HCT116 (cell line): ENCODE measurements around the gene SLC44A5. TPM values are rescaled to one million over a fixed set of nuclear protein-coding genes. Genes with fewer than 3 reads are reported as not detected.

ENCODE experiments used
- ATAC-seq: fragments of 200-7000 bp; cut with Tn5 transposase; 2 replicates; pipeline ENCODE4 v1.9.1; 2020; ENCODE audit warnings: mild to moderate bottlenecking, moderate library complexity
- BruUV-seq: library from RNA; stranded (reverse); fragments of 400-500 nt; replicated peaks from 2 replicates; lab custom pipeline; 2021; lab: Mats Ljungman, UMichigan
- CTCF ChIA-PET: fragments of 300-600 bp; sonication (Branson Sonifier 250); formaldehyde crosslinking; loops from one replicate; lab custom pipeline; 2021; ENCODE audit warnings: antibody characterized with exemption; lab: Charles Lee
- POLR2A ChIA-PET: fragments of 300-600, 350-600 bp; sonication (Branson Sonifier 250); formaldehyde crosslinking; loops from one replicate; lab custom pipeline; 2021; ENCODE audit warnings: antibody characterized with exemption; lab: Charles Lee
- RAD21 ChIA-PET, 2 experiments: fragments of 300-600 bp; sonication (Branson Sonifier 250); formaldehyde crosslinking; loops; one replicate each; lab custom pipeline; 2023; ENCODE audit warnings: low total read pairs in 2 of 2; ENCODE audit not compliant: uncharacterized antibody in 2 of 2, unreplicated experiment in 2 of 2, low non-redundant PET in 1 of 2; lab: Charles Lee
- DNase-seq: peaks from one replicate; pipeline ENCODE4 v3.0.0-alpha.2; 2010; ENCODE audit warnings: low read depth, low spot score
- H2AFZ ChIP-seq: fragments of 200-600 bp; shearing (Covaris generic), sonication (generic); 2 replicates; pipeline ENCODE4 v1.6.1; 2017; ENCODE audit warnings: low read depth, mixed run types, mixed read lengths, antibody characterized with exemption, low read length; ENCODE audit not compliant: poor library complexity, severe bottlenecking
- H3K27ac ChIP-seq: 2 replicates; pipeline ENCODE4 v1.5.1; 2012; ENCODE audit warnings: low read depth, low read length
- H3K27me3 ChIP-seq: fragments of 200-600 bp; sonication (generic); 2 replicates; pipeline ENCODE4 v1.6.1; 2016; ENCODE audit warnings: mixed run types, low read length, mixed read lengths; ENCODE audit not compliant: insufficient read depth
- H3K36me3 ChIP-seq, 2 experiments: fragments of 200-500 bp in 1 of 2; fragments of 200-600 bp in 1 of 2; sonication (Bioruptor generic) in 1 of 2; sonication (generic) in 1 of 2; 2 replicates each; pipeline versions ENCODE4 v1.5.1 to v1.6.1; 2014 to 2016; ENCODE audit warnings: low read length in 2 of 2, inconsistent platforms in 1 of 2, mixed read lengths in 1 of 2, mixed run types in 1 of 2; ENCODE audit not compliant: insufficient read depth in 2 of 2, control insufficient read depth in 1 of 2
- H3K4me1 ChIP-seq, 2 experiments: fragments of 200-600 bp in 1 of 2; sonication (generic) in 1 of 2; 2 replicates each; pipeline versions ENCODE4 v1.5.1 to v1.6.1; 2012 to 2017; ENCODE audit warnings: low read length in 2 of 2, inconsistent platforms in 1 of 2, mild to moderate bottlenecking in 1 of 2, mixed read lengths in 1 of 2, mixed run types in 1 of 2, moderate library complexity in 1 of 2; ENCODE audit not compliant: insufficient read depth in 2 of 2, control insufficient read depth in 1 of 2
- H3K4me2 ChIP-seq: fragments of 200-600 bp; sonication (generic); 2 replicates; pipeline ENCODE4 v1.6.1; 2017; ENCODE audit warnings: mixed run types, low read length, mixed read lengths
- H3K4me3 ChIP-seq, 2 experiments: fragments of 200-600 bp in 1 of 2; sonication (generic) in 1 of 2; replicated peaks in 1 of 2; 2 replicates each; pipeline ENCODE4 v1.5.1; 2011 to 2016; ENCODE audit warnings: low read length in 2 of 2, control low read depth in 1 of 2, low read depth in 1 of 2, mild to moderate bottlenecking in 1 of 2, mixed read lengths in 1 of 2, mixed run types in 1 of 2
- H3K79me2 ChIP-seq: fragments of 200-600 bp; sonication (generic); 2 replicates; pipeline ENCODE4 v1.6.1; 2017; ENCODE audit warnings: mild to moderate bottlenecking, mixed run types, low read length, moderate library complexity, mixed read lengths; ENCODE audit not compliant: insufficient read depth
- H3K9ac ChIP-seq: fragments of 200-600 bp; sonication (generic); 2 replicates; pipeline ENCODE4 v1.6.1; 2016; ENCODE audit warnings: low read length, mixed read lengths
- H3K9me2 ChIP-seq: fragments of 200-600 bp; sonication (generic), shearing (Covaris generic); 2 replicates; pipeline ENCODE4 v1.6.1; 2017; ENCODE audit warnings: mixed run types, mild to moderate bottlenecking, moderate library complexity; ENCODE audit not compliant: insufficient read depth
- H3K9me3 ChIP-seq, 2 experiments: fragments of 200-500 bp in 1 of 2; fragments of 200-600 bp in 1 of 2; sonication (Bioruptor generic) in 1 of 2; sonication (generic) in 1 of 2; 2 replicates each; pipeline ENCODE4 v1.6.1; 2014 to 2017; ENCODE audit warnings: low read length in 2 of 2, mixed read lengths in 2 of 2, inconsistent platforms in 1 of 2, low read depth in 1 of 2, mild to moderate bottlenecking in 1 of 2, mixed run types in 1 of 2, moderate library complexity in 1 of 2; ENCODE audit not compliant: control insufficient read depth in 1 of 2, insufficient read depth in 1 of 2
- H4K20me1 ChIP-seq: fragments of 200-600 bp; sonication (generic), shearing (Covaris generic); 2 replicates; pipeline ENCODE4 v1.6.1; 2017; ENCODE audit warnings: mixed run types, mild to moderate bottlenecking, moderate library complexity; ENCODE audit not compliant: insufficient read depth
- CEBPB ChIP-seq: IDR thresholded peaks from 2 replicates; pipeline ENCODE4 v1.6.1; 2012; ENCODE audit warnings: low read depth
- EZH2 ChIP-seq: fragments of 200-600 bp; sonication (generic); IDR thresholded peaks from 2 replicates; pipeline ENCODE4 v1.6.1; 2017; ENCODE audit warnings: antibody characterized with exemption, mixed run types
- FOSL1 ChIP-seq: IDR thresholded peaks from 2 replicates; pipeline ENCODE4 v1.6.1; 2012; ENCODE audit warnings: low read depth
- JUND ChIP-seq: IDR thresholded peaks from 2 replicates; pipeline ENCODE4 v1.6.1; 2012
- POLR2AphosphoS5 ChIP-seq: IDR thresholded peaks from 2 replicates; pipeline ENCODE4 v1.6.1; 2011; ENCODE audit warnings: mild to moderate bottlenecking, low read depth, low read length, moderate library complexity
- REST ChIP-seq: IDR thresholded peaks from 2 replicates; pipeline ENCODE4 v1.6.1; 2012; ENCODE audit warnings: low read depth
- SIN3A ChIP-seq: IDR thresholded peaks from 2 replicates; pipeline ENCODE4 v1.6.1; 2012; ENCODE audit warnings: low read depth
- SP1 ChIP-seq: IDR thresholded peaks from 2 replicates; pipeline ENCODE4 v1.6.1; 2012; ENCODE audit warnings: low read depth
- SRF ChIP-seq: IDR thresholded peaks from 2 replicates; pipeline ENCODE4 v1.6.1; 2012; ENCODE audit warnings: low read depth
- YY1 ChIP-seq: IDR thresholded peaks from 2 replicates; pipeline ENCODE4 v1.6.1; 2011; ENCODE audit warnings: low read length, low read depth, moderate library complexity, mild to moderate bottlenecking; ENCODE audit not compliant: insufficient replicate concordance; ENCODE audit errors: extremely low read depth
- ZBTB33 ChIP-seq: IDR thresholded peaks from 2 replicates; pipeline ENCODE4 v1.6.1; 2011; ENCODE audit warnings: mild to moderate bottlenecking, low read length, moderate library complexity; ENCODE audit not compliant: insufficient replicate concordance; ENCODE audit errors: extremely low read depth
- ZFX ChIP-seq: fragments of 450-650 bp; IDR thresholded peaks from 2 replicates; pipeline ENCODE4 v1.6.1; 2017
- intact Hi-C: fragments of 100-400 bp; cut with micrococcal nuclease; formaldehyde crosslinking; loops from 2 replicates; pipeline ENCODE4 v1.10.0; 2022
- total RNA-seq: library from RNA; stranded (reverse); gene quantifications from one replicate; pipeline ENCODE4 v1.2.1, GENCODE V29; 2021; ENCODE audit not compliant: unreplicated experiment

SLC44A5 gene
- total RNA-seq, 1 experiment from 2014 or later = 2.4 TPM

GRCh38 chr1:75469586-75470173, 141.2 kb downstream of the SLC44A5 start:
- no peaks in the 10 kb centered on the region for H3K4me1 ChIP-seq
- no peaks in the 10 kb centered on the region for H4K20me1 ChIP-seq
- TF ChIP-seq SIN3A = no peak
- no peak for TF ChIP-seq ZFX
- TF ChIP-seq REST = no peak
- no peak for TF ChIP-seq POLR2AphosphoS5
- no peak for TF ChIP-seq SP1
- TF ChIP-seq SRF = no peak
- no peak overlapping the region for H2AFZ ChIP-seq
- ChIA-PET CTCF (no interaction called here), RAD21 (no interaction called here), POLR2A (interaction anchor here (1.0 kb wide), 1 partner anchor 42 kb away, joined by 3 read pairs; no protein-coding TSS in a partner anchor)
- no TSS peak for BruUV-seq
- H3K79me2 ChIP-seq = no peaks in the 10 kb centered on the region
- no peak overlapping the region for H3K4me3 ChIP-seq
- DNase-seq = no peak
- no peaks in the 10 kb centered on the region for H3K27me3 ChIP-seq
- H3K9me3 ChIP-seq = no peaks in the 10 kb centered on the region
- no peaks in the 10 kb centered on the region for H3K36me3 ChIP-seq
- no peak overlapping the region for H3K9ac ChIP-seq
- ATAC-seq = no peak
- no peaks in the 10 kb centered on the region for H3K9me2 ChIP-seq
- H3K27ac ChIP-seq = no peak overlapping the region
- no peak overlapping the region for H3K4me2 ChIP-seq
- intact Hi-C loops = no loop called here

GRCh38 chr1:75461808-75462325, 149.0 kb downstream of the SLC44A5 start:
- intact Hi-C loops = no loop called here
- no TSS peak for BruUV-seq
- no peak overlapping the region for H3K4me3 ChIP-seq
- H3K4me1 ChIP-seq = no peaks in the 10 kb centered on the region
- no peak overlapping the region for H3K4me2 ChIP-seq
- no peak overlapping the region for H2AFZ ChIP-seq
- ChIA-PET POLR2A (no interaction called here), CTCF (no interaction called here), RAD21 (no interaction called here)
- no peaks in the 10 kb centered on the region for H3K36me3 ChIP-seq
- no peak for ATAC-seq
- H3K9ac ChIP-seq = no peak overlapping the region
- DNase-seq = no peak
- no peaks in the 10 kb centered on the region for H3K9me2 ChIP-seq
- H3K27ac ChIP-seq = no peak overlapping the region
- H3K9me3 ChIP-seq = no peaks in the 10 kb centered on the region
- no peaks in the 10 kb centered on the region for H3K79me2 ChIP-seq
- H4K20me1 ChIP-seq = no peaks in the 10 kb centered on the region
- no peaks in the 10 kb centered on the region for H3K27me3 ChIP-seq
- no peak for TF ChIP-seq FOSL1
- no peak for TF ChIP-seq SP1
- no peak for TF ChIP-seq ZBTB33
- TF ChIP-seq YY1 = no peak
- TF ChIP-seq CEBPB = no peak
- TF ChIP-seq SRF = no peak
- no peak for TF ChIP-seq EZH2
- no peak for TF ChIP-seq JUND
